ENCODE data around the gene CEP295NL.
"Not testable (repeated sequence)": the region's sequence is repeated elsewhere in the genome, so short reads cannot be mapped to it uniquely, and the experiment has no call there.

- TF ChIP-seq CTCF (IDR thresholded peaks at IDR 0.05; ENCODE audit: low read depth, low read length); POLR2A (IDR thresholded peaks at IDR 0.05; ENCODE audit: extremely low read depth, insufficient read length); MAX (IDR thresholded peaks at IDR 0.05; ENCODE audit: low read depth, low read length): not testable (repeated sequence)
These were observed 26.0 kb downstream of the CEP295NL start for GRCh38 chr17:78876954-78877517.
